Breast epithelium (tissue), 3 donors: ENCODE measurements around the gene LAMTOR3.

Experiments
- POLR2A ChIP-seq: fragments of 450-650 bp; IDR thresholded peaks from one replicate; pipeline ENCODE4 v1.6.1; 2016; ENCODE audit warnings: antibody characterized with exemption, mild to moderate bottlenecking, moderate library complexity
- TF ChIP-seq, protein P1 (sequence below), 3 donors: fragments of 450-650 bp; IDR thresholded peaks; one replicate each; pipeline ENCODE4 v1.5.1; 2016 to 2017; ENCODE audit warnings: antibody characterized with exemption in 3 of 3, mild to moderate bottlenecking in 3 of 3, moderate library complexity in 3 of 3

DNA sequence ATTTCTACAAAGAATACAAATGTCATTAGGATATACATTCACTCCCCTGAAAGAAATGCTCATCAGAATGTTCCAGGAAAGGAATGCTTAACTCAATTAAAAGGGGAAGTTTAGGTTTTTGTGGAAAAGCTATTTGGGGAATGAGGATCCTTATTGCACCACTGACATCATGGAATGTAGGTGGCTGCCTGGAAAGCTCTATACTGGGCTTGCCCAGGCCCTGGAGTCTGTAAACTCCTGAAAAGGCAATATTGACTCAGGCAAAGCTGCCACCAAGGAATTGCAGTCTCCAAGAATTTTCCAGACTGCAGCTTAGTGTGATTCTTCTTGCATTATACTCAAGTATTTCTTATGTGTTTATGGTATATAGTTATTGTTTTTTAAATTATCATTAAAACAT, 61.9 kb downstream of the LAMTOR3 start:
- no peak for TF ChIP-seq POLR2A
- TF ChIP-seq, protein P1, sequence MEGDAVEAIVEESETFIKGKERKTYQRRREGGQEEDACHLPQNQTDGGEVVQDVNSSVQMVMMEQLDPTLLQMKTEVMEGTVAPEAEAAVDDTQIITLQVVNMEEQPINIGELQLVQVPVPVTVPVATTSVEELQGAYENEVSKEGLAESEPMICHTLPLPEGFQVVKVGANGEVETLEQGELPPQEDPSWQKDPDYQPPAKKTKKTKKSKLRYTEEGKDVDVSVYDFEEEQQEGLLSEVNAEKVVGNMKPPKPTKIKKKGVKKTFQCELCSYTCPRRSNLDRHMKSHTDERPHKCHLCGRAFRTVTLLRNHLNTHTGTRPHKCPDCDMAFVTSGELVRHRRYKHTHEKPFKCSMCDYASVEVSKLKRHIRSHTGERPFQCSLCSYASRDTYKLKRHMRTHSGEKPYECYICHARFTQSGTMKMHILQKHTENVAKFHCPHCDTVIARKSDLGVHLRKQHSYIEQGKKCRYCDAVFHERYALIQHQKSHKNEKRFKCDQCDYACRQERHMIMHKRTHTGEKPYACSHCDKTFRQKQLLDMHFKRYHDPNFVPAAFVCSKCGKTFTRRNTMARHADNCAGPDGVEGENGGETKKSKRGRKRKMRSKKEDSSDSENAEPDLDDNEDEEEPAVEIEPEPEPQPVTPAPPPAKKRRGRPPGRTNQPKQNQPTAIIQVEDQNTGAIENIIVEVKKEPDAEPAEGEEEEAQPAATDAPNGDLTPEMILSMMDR (IDR thresholded peaks at IDR 0.05): no peak
